ENCODE data around the gene TMEM18.

DNA sequence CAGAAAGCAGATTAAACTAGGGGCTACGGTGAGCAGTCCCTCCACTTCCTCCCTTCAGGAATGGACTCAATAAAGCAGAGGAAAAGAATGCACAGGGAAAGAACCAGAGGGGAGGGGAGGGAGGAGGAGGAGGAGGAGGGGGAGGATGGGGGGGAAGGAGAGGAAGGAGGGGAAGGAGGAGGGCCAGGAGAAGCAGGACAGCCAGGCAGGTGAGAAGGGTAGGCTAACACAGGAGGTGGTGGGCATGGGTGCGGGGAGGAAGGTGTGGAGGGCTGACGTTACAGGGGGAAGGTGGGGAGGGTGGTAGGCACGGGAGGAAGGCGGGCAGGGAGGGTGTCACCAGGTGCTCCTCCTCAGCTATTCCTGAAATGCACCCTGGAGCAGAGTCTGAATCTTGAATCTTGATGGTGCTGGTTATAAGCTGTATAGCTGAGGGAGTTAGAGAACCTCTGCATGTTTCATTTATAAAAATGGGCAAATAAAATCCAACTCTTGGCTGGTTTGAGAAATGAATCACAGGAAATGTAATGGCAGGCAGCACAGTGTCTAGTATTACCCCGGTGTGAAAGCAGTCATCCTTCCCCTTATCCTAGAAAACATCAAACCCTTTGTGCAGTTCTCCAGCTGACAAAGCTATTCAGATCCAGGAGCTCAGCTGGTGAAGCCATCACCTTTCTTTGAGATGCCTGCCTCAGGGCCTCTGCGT lies 3.4 kb downstream of the TMEM18 start:
- TF ChIP-seq POLR2A (IDR thresholded peaks at IDR 0.05) = no peak
- TF ChIP-seq, protein P1, sequence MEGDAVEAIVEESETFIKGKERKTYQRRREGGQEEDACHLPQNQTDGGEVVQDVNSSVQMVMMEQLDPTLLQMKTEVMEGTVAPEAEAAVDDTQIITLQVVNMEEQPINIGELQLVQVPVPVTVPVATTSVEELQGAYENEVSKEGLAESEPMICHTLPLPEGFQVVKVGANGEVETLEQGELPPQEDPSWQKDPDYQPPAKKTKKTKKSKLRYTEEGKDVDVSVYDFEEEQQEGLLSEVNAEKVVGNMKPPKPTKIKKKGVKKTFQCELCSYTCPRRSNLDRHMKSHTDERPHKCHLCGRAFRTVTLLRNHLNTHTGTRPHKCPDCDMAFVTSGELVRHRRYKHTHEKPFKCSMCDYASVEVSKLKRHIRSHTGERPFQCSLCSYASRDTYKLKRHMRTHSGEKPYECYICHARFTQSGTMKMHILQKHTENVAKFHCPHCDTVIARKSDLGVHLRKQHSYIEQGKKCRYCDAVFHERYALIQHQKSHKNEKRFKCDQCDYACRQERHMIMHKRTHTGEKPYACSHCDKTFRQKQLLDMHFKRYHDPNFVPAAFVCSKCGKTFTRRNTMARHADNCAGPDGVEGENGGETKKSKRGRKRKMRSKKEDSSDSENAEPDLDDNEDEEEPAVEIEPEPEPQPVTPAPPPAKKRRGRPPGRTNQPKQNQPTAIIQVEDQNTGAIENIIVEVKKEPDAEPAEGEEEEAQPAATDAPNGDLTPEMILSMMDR (IDR thresholded peaks at IDR 0.05) = no peak

All from heart left ventricle (tissue), 13 donors.